Activated naive CD8-positive, alpha-beta T cell treated with anti-CD3 and anti-CD28 coated beads for 36 hours (primary cell): ENCODE measurements around the gene NT5DC1. TPM values are rescaled to one million over a fixed set of nuclear protein-coding genes. Genes with fewer than 3 reads are reported as not detected.

Experiments used
- DNase-seq: peaks from one replicate; pipeline ENCODE4 v3.0.0; 2021
- H3K27ac Mint-ChIP-seq: one replicate; pipeline ENCODE4 v1.8.0; 2022; ENCODE audit warnings: mild to moderate bottlenecking, moderate library complexity, mixed read lengths
- H3K27me3 Mint-ChIP-seq: one replicate; pipeline ENCODE4 v1.8.0; 2022; ENCODE audit warnings: mild to moderate bottlenecking, mixed read lengths
- H3K36me3 Mint-ChIP-seq: one replicate; pipeline ENCODE4 v1.8.0; 2021; ENCODE audit warnings: mild to moderate bottlenecking, mixed read lengths
- H3K4me1 Mint-ChIP-seq: one replicate; pipeline ENCODE4 v1.8.0; 2021; ENCODE audit warnings: mixed read lengths
- H3K4me3 Mint-ChIP-seq: one replicate; pipeline ENCODE4 v1.8.0; 2022; ENCODE audit warnings: mild to moderate bottlenecking, moderate library complexity, mixed read lengths
- H3K9me3 Mint-ChIP-seq: one replicate; pipeline ENCODE4 v1.8.0; 2022; ENCODE audit warnings: mixed read lengths
- total RNA-seq, 2 experiments: library from RNA; stranded (reverse); gene quantifications; one replicate each; pipeline ENCODE4 v1.2.3, GENCODE V29; 2021

Gene NT5DC1
- total RNA-seq: 10 to 100 TPM; 42.6 to 47.1 TPM

DNA sequence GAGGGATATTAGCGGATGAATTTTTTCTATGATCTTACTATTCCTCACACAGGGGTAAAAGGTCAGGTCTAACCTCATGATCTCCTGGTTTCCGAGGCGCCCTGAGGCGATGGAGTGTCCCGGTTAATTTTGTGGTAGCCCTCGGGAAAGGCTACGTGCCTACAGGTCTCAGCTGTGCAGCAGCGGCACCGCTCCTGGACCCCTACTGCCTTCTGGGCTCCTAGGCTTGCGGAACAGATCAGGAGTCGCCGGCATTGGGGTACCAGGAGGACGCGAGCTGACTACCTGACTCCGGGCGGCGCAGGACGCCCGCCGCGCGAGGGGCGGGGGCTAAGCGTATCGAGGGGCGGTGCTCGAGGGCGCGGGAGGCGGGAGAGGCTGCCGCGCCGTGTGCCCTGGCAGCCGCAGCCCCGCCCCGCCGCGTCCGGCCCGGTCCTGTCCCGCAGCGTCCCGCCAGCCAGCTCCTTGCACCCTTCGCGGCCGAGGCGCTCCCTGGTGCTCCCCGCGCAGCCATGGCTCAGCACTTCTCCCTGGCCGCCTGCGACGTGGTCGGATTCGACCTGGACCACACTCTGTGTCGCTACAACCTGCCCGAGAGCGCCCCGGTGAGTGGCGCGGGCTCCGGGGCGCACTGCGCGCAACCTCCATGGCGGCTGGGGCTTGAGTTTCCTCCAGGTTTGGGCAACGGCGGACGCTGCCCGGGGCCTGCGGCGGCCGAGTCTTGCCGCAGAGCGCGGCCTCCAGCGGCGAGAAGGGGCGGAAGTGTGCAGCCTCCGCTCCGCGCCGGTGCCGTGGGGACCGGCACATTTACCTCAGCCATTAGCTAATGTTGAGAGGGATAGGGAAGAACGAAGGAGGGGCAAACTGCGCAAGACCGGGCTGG, at the start of gene NT5DC1:
Gene NT5DC1 (plus strand): TSS at position 435 of the 883 bp plus-strand sequence. CDS start 78 bp downstream, at position 513.
- H3K4me3 Mint-ChIP-seq: peak within 1 kb of the TSS; percentile 93
- DNase-seq: peak; percentile 91
- H3K27me3 Mint-ChIP-seq: no peaks in the 10 kb centered on the region
- H3K9me3 Mint-ChIP-seq: peaks cover 12% of the 10 kb centered on the region
- H3K4me1 Mint-ChIP-seq: peaks cover 49% of the 10 kb centered on the region
- peaks cover 10% of the 10 kb centered on the region for H3K36me3 Mint-ChIP-seq
- H3K27ac Mint-ChIP-seq: peak within 1 kb of the TSS; percentile 88

DNA sequence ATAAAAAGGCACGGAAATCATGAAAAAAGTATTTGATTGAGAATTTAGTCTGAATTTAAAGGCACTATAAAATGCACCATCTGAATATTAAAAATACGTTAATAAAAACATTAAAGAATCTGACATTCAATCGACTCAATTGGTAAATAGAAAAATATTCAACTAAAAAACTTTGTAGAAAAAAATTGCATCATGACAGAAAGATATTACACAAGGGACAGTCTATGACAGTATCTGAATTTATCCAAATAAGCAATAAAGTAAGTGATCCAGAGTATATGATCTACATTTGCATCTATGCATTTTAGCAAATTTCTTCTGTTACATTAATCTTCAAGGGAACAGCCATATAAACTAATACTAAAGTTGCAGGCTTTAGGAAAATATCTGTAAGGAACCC, 49.4 kb upstream of the NT5DC1 start:
- DNase-seq: no peak
- Mint-ChIP-seq H3K36me3 (no peaks in the 10 kb centered on the region), H3K4me3 (no peak overlapping the region), H3K27me3 (peaks cover 19% of the 10 kb centered on the region), H3K27ac (no peak overlapping the region), H3K9me3 (no peaks in the 10 kb centered on the region), H3K4me1 (no peaks in the 10 kb centered on the region)

DNA sequence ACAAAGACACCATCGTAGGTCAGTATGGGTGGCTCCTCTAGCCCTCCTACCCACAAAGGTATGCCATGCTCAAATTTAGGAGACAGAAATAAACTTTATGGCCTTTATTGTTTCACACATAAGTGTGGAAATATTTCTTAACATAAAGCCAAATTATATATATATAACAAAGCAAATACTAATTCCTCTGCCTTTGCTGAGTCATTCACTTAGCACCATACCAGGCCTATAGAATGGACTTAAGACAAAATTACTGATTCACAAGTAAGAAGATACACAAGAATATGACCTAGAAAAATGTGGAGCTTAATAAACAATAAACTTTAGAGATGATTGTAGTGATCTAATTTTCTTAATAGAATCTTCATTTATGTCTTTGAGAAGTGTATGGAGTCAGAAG, 45.1 kb upstream of the NT5DC1 start:
- DNase-seq: no peak
- H3K27me3 Mint-ChIP-seq: peaks cover 11% of the 10 kb centered on the region
- no peak overlapping the region for H3K27ac Mint-ChIP-seq
- no peaks in the 10 kb centered on the region for H3K4me1 Mint-ChIP-seq
- no peaks in the 10 kb centered on the region for H3K9me3 Mint-ChIP-seq
- H3K4me3 Mint-ChIP-seq: no peak overlapping the region
- no peaks in the 10 kb centered on the region for H3K36me3 Mint-ChIP-seq

DNA sequence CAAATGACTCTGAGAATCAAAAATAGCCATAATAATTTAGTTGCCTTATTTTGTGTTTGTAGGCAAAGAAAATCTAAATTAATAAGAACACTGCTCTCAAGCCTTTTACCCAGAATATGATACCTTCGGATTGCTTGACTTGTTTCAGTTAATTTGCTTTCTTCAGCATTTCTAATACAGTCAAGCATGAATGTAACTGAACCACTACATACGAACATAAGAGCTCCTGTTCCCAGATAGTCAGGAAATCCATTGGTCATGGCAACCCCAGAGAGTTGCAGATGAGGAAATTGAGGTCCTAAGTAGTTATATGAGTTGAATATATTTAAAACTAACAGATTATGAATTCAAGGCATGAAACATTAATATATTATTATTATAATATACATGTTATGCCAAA, 42.9 kb upstream of the NT5DC1 start:
- Mint-ChIP-seq H3K9me3 (no peaks in the 10 kb centered on the region), H3K36me3 (no peaks in the 10 kb centered on the region), H3K27ac (no peak overlapping the region), H3K4me3 (no peak overlapping the region), H3K4me1 (no peaks in the 10 kb centered on the region), H3K27me3 (peaks cover 6% of the 10 kb centered on the region)
- no peak for DNase-seq

DNA sequence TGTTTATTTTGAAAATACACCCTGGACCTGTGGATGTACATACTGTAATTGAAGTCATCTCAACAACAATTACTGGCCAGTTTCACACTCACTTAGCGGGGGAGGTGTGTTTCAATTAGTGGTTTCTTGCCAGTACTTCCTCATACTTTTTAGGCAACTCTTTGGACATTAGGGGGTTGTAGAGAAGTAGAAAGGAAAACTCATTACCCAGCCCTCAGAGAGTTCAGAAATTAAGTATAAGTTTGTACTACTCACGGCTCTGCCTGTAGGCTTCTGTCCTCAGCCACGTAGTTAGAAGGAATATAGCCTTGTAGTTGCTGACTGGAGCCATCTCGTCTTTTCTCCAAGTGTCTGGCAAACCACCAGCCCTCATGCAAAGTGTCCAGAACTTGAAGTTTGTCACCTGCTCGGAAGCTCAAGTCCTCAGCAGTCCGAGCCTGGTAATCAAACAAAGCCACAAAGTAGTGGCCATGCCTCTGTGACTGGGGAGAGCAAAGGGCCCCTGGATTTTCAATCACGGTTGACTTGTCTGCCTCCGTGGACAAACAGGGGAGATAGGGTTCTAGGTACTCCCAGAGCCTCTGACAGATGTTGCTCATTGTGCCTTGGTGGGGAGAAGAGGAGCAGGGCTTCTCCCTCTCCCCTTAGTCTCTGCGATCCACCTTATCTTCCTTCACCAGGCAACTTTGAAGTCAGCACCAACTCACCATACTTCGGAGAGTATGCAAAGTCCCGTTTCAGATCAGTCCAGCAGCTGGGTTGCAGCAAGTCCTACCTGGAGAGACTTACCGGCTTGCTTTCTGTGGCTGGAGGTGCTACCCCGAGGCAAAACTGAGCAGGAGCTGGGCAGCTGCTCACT, 40.7 kb upstream of the NT5DC1 start:
- H3K27ac Mint-ChIP-seq: no peak overlapping the region
- H3K36me3 Mint-ChIP-seq: no peaks in the 10 kb centered on the region
- H3K4me1 Mint-ChIP-seq: no peaks in the 10 kb centered on the region
- peaks cover 6% of the 10 kb centered on the region for H3K27me3 Mint-ChIP-seq
- no peak overlapping the region for H3K4me3 Mint-ChIP-seq
- no peaks in the 10 kb centered on the region for H3K9me3 Mint-ChIP-seq
- no peak for DNase-seq

DNA sequence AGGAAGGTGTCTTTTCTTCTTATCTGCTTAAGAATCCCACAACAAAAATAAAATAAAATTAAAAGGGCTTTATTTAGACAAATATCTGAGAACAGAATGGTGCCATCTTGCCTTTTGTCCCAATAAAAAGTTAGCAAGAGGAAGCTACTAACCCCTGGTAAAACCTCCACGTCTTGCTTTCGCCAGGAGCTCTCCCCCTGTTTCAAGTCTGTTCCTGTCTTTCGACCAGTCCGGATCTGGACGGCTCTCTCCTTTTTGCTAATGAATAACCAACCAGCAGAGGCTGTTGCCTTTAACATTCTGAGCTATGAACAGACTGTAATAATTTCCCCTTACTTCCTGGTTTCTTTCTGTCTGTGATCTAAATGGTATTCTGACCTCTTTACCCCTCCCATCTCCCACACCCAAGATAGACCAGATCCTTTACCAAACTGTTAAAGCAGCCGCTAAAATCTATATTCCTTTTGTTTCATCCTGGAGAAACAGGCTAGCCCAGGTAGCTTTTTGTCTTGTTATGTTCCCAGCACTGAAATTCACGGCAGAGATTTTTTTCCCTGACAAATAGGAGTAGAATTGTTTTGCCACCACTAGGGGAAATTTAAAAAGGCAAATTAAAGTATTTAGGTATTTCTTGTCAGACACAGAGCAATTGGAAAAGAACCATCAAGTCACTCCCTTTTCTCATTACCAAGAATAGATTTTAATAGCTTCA, 39.9 kb upstream of the NT5DC1 start, which contains the start of gene FRK:
Gene FRK (minus strand): TSS at position 320 of the 712 bp plus-strand sequence. CDS start 580 bp downstream, outside the sequence.
- Mint-ChIP-seq H3K4me3 (no peak within 1 kb of the TSS), H3K9me3 (no peaks in the 10 kb centered on the region), H3K4me1 (no peaks in the 10 kb centered on the region), H3K27me3 (peaks cover 6% of the 10 kb centered on the region), H3K36me3 (no peaks in the 10 kb centered on the region), H3K27ac (no peak within 1 kb of the TSS)
- DNase-seq: no peak

DNA sequence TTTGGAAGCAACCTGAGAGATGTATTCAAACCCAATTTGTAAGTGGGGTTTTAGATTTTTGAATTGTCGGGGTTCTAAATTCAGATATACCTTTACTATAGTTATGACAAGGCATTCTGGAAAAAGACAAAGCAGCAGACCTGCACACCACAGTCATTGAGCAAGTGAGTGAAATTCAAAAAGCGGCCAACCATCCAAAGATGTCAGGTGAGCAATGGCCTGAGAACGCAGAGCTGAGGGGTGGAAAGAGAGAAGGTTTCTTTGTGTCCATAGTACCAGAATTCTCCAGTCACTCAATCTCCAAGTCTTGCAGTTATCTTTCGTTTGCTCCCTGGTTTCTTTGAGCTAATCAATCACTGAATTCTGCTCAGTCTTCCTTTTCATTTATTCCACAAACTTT, 38.2 kb upstream of the NT5DC1 start:
- Mint-ChIP-seq H3K27me3 (peaks cover 6% of the 10 kb centered on the region), H3K27ac (no peak overlapping the region), H3K36me3 (no peaks in the 10 kb centered on the region), H3K4me1 (no peaks in the 10 kb centered on the region), H3K9me3 (no peaks in the 10 kb centered on the region), H3K4me3 (no peak overlapping the region)
- DNase-seq: no peak

DNA sequence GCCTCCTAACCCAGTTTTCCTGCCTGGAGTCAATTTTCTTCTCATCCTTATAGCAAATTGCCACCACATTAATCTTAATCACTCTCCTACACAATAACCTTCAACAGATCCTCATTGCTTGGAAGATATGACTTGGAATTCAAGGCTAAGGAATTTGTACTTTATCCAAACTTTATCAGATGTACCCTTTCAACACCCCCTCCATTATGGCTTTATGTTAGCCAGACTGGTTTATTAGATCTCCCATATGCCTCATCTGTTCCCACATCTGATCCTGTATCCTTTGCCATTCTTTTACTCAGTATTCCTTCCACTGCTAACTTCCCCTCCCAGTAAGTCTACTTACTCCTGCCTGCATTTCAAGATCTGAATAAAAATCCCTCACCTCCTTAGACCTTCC, 36.0 kb upstream of the NT5DC1 start:
- no peak overlapping the region for H3K27ac Mint-ChIP-seq
- no peaks in the 10 kb centered on the region for H3K4me1 Mint-ChIP-seq
- no peak for DNase-seq
- peaks cover 6% of the 10 kb centered on the region for H3K27me3 Mint-ChIP-seq
- H3K36me3 Mint-ChIP-seq: no peaks in the 10 kb centered on the region
- H3K4me3 Mint-ChIP-seq: no peak overlapping the region
- no peaks in the 10 kb centered on the region for H3K9me3 Mint-ChIP-seq

DNA sequence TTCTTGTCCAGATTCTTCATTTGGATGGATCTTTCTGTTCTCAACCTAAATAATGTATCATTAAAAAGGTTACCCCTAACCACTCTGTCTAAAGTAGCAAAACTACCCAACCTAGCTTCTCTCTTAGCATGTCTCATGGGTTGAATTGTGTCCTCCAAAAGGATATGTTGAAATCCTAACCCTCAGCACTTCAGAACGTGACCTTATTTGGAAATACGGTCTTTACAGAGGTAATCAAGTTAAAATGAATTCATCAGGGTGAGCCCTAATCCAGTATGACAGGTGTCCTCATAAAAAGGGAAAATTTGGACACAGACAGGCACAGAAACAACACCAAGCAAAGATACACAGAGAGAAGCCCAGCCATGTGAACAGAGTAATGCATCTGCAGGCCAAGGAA, 33.9 kb upstream of the NT5DC1 start:
- no peak for DNase-seq
- Mint-ChIP-seq H3K9me3 (no peaks in the 10 kb centered on the region), H3K4me3 (no peak overlapping the region), H3K4me1 (no peaks in the 10 kb centered on the region), H3K27me3 (peaks cover under 1% of the 10 kb centered on the region), H3K27ac (no peak overlapping the region), H3K36me3 (no peaks in the 10 kb centered on the region)

DNA sequence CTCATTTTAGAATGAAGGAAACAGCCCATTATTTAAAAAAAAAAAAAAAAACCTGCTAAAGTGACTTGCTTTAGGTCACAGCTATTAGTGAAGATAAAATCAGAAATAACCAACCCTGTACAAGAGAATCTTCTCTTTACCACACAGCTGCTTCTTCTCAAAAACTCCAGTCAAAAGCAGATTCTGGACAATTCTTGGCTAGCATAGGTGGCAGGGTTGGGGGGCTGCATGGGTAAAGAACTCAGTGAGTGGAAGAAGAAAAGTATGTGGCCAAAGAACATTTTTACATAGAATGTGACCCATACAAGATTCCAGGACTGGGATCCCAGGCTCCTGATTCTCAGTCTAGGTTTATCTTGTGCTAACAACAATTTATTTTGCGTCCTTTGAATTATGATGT, 30.6 kb upstream of the NT5DC1 start:
- H3K27me3 Mint-ChIP-seq: peaks cover 7% of the 10 kb centered on the region
- no peak overlapping the region for H3K27ac Mint-ChIP-seq
- no peak overlapping the region for H3K4me3 Mint-ChIP-seq
- no peaks in the 10 kb centered on the region for H3K36me3 Mint-ChIP-seq
- no peaks in the 10 kb centered on the region for H3K9me3 Mint-ChIP-seq
- no peak for DNase-seq
- H3K4me1 Mint-ChIP-seq: peaks cover 7% of the 10 kb centered on the region

DNA sequence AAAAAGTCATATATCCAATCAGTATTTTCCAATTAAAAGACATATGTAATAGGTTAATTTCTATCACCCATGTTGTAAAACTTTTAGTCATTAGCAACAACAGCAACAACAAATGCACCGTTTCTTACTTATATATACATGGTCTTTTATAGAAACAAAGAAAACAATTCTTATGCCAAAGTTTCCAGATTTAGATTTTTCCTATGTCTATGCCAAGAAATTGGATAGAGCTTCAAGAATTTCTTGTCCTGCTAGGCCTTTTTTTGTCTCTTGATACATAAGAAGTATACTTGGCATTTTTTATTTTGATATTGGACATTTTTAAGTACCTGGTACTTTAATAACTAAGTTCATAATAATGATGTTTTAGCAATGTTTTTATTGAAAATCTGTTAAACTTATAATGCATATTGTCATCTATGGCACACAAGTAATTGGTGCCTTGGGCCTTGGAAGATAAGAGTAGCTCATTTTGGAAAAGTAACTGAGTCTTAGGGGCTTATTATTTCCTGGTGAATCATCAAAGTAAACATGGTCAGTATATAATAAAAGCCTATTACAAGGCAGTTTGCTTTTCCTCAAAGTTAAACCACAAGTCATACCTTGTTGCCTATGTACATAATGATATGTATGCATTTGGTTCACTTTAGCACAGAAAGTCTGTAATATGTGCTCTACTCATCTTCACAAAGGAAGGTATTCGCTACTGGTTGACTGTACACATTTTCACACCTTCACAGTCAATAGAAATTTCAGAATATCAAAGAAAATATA, 29.9 kb upstream of the NT5DC1 start:
- Mint-ChIP-seq H3K36me3 (no peaks in the 10 kb centered on the region), H3K9me3 (no peaks in the 10 kb centered on the region), H3K4me3 (no peak overlapping the region), H3K4me1 (peaks cover 7% of the 10 kb centered on the region), H3K27ac (no peak overlapping the region), H3K27me3 (peaks cover 10% of the 10 kb centered on the region)
- DNase-seq: no peak

DNA sequence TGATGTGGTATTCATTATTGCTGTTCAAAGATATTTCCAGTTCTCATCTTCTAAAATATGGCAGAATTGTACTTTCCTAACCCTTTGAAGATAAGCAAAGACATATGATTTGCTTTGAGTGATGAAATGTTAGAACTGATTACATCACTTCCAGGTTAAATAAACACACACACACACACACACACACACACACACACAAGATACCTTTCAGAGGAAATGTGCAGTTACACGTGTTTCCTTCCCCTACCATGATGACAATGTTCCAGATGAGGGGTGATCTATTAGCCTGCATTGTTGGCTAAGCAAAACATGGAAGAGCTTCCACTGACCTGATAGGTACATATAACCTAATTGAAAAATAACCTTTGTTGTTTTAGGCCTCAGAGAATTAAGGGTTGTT, 28.3 kb upstream of the NT5DC1 start:
- peaks cover 12% of the 10 kb centered on the region for H3K27me3 Mint-ChIP-seq
- DNase-seq: no peak
- no peaks in the 10 kb centered on the region for H3K9me3 Mint-ChIP-seq
- H3K4me1 Mint-ChIP-seq: peaks cover 7% of the 10 kb centered on the region
- no peaks in the 10 kb centered on the region for H3K36me3 Mint-ChIP-seq
- no peak overlapping the region for H3K4me3 Mint-ChIP-seq
- H3K27ac Mint-ChIP-seq: no peak overlapping the region

DNA sequence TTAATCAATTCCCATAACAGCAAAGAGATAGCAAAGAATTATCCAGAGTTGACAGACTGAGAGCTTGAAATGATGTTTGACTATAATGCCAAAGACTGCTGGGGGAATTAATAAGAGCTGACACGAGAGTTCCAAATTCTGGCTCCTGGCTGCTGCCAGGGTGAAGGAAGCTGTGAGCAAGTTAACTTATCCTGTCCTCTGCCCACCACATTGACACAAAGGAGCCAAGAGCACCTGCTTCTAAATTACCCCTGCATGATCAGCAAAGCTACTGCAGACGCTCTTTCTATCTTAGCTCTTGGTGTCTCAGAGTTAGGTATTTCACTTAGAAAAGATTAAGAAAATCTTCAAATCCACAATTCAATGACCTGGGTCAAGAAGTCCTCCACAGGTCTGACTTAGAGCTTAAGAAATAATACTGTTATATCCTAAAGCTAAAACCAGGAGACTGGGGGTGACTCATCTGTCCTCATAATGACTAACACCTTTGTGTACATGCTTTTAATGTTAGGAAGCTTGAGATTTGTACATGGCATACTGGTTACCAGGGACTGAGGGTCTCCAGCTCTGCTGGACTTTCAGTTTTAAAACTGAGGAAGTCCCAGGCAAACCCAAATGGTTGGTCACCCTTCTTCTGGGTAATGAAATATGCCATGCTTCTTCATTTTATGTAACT, 26.8 kb upstream of the NT5DC1 start:
- Mint-ChIP-seq H3K36me3 (no peaks in the 10 kb centered on the region), H3K9me3 (no peaks in the 10 kb centered on the region), H3K27me3 (peaks cover 22% of the 10 kb centered on the region), H3K4me1 (peaks cover 7% of the 10 kb centered on the region), H3K4me3 (no peak overlapping the region), H3K27ac (no peak overlapping the region)
- no peak for DNase-seq
